A549 (cell line): ENCODE data around the gene CYP19A1.

Experiments
- CHD2 ChIP-seq: fragments of 150-350 bp; IDR thresholded peaks from 2 replicates; pipeline ENCODE4 v1.6.1; 2014; ENCODE audit warnings: low read length; ENCODE audit not compliant: partially characterized antibody
- CTCF ChIP-seq: fragments of >200 bp; sonication (Bioruptor Twin); formaldehyde crosslinking; IDR thresholded peaks from 3 replicates; pipeline ENCODE4 v1.5.1; 2016
- HOXA7 ChIP-seq: fragments of 250-450 bp; sonication (Bioruptor Pico); IDR thresholded peaks from 2 replicates; pipeline ENCODE4 v1.5.0; 2020; ENCODE audit warnings: mild to moderate bottlenecking, moderate library complexity
- JUN ChIP-seq, 2 experiments: fragments of >200 bp; sonication (Bioruptor Twin); formaldehyde crosslinking; IDR thresholded peaks; 2 replicates in 1 of 2; 3 replicates in 1 of 2; pipeline ENCODE4 v1.6.1; 2016 to 2017
- MYC ChIP-seq: IDR thresholded peaks from 2 replicates; pipeline ENCODE4 v1.6.1; 2012; ENCODE audit warnings: mild to moderate bottlenecking, inconsistent platforms, low read length, improper control_type of control experiment, borderline replicate concordance
- NFE2L2 ChIP-seq: fragments of 150-350 bp; conservative IDR thresholded peaks from 2 replicates; pipeline ENCODE4 v1.6.1; 2014; ENCODE audit warnings: low read length
- RAD21 ChIP-seq, 2 experiments: fragments of >200 bp in 1 of 2; sonication (Bioruptor Twin) in 1 of 2; formaldehyde crosslinking in 1 of 2; IDR thresholded peaks in 1 of 2; conservative IDR thresholded peaks in 1 of 2; 2 replicates in 1 of 2; 3 replicates in 1 of 2; pipeline ENCODE4 v1.6.1; 2012 to 2018; ENCODE audit warnings: inconsistent platforms in 1 of 2
- TP53 ChIP-seq: fragments of 250-450 bp; sonication (Bioruptor Pico); IDR thresholded peaks from 2 replicates; pipeline ENCODE4 v1.5.0; 2021; ENCODE audit warnings: mild to moderate bottlenecking, moderate library complexity
- USF2 ChIP-seq: fragments of 450-650 bp; IDR thresholded peaks from 2 replicates; pipeline ENCODE4 v1.6.1; 2014; ENCODE audit warnings: antibody characterized with exemption

DNA sequence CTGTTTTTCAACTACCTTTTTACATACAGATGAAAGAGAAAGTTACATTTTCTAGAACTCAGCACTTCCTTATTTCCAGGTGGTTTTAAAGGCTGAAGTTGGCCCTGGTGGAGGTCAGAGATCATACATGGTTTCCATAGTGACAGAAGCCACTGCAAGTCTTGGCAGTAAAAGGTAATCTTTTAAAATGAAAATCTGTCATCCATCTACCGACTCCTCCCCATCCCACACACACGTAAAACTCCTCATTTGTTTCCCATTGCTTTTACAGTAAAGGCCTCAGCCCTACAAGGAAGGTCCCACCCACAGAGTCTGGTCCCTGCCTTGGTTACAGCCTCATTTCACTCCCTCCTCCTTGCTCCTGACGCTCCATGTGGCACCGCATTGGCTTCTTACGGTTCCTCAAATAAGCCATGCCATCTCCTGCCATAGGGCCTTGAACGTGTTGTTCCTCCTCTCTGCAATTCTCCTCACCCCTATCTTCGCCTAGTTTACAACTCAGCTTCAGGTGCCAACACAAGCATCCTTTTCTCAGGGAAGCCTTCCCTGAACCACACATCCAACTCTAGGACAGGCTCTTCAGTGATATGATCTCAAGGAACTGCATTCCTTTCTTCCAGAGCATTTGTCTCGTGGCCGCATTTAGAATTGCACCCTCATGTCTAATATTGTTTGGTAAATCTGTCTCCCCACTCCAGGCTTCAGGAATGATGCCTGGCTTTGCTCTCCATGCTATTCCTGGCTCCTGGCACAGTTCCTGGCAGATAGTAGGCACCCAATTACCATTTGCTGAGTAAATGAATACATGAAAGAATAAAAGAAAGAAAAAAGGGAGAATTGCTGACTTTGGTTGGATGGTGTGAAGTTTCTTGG lies 2.6 kb downstream of the CYP19A1 start:
- TF ChIP-seq CTCF (no peak), TP53 (CRISPR knock-in tag) (no peak), NFE2L2 (no peak), HOXA7 (CRISPR knock-in tag) (no peak), CHD2 (no peak), JUN (IDR thresholded peaks at IDR 0.05) (no peak), USF2 (no peak), MYC (no peak), RAD21 (conservative IDR thresholded peaks at IDR 0.05 in 1 of 2, IDR thresholded peaks at IDR 0.05 in 1 of 2) (no peak)
